H9 (cell line): Measurements from ENCODE around the gene ZNRF2. TPM values are rescaled to one million over a fixed set of nuclear protein-coding genes. Genes with fewer than 3 reads are reported as not detected.
A peak's percentile ranks its signal among the peaks of the same experiment; 100 is the strongest.

ENCODE experiments used
- DNase-seq: peaks from one replicate; pipeline ENCODE4 v3.0.0-alpha.2; 2017
- H2AFZ ChIP-seq: one replicate; pipeline ENCODE4 v1.6.1; 2013; ENCODE audit warnings: mild to moderate bottlenecking, low read length, control low read depth, moderate library complexity
- H2AK5ac ChIP-seq: 2 replicates; pipeline ENCODE4 v1.6.1; 2013; ENCODE audit warnings: low read length, control low read depth, mixed read lengths; ENCODE audit not compliant: insufficient read length
- H2BK120ac ChIP-seq: one replicate; pipeline ENCODE4 v1.6.1; 2013; ENCODE audit warnings: low read depth, mild to moderate bottlenecking, low read length, control low read depth, inconsistent platforms; ENCODE audit not compliant: poor library complexity, severe bottlenecking
- H2BK12ac ChIP-seq: 2 replicates; pipeline ENCODE4 v1.6.1; 2013; ENCODE audit warnings: low read length, control low read depth, mixed read lengths, low read depth; ENCODE audit not compliant: insufficient read length
- H2BK15ac ChIP-seq: 2 replicates; pipeline ENCODE4 v1.6.1; 2013; ENCODE audit warnings: low read depth, low read length, control low read depth
- H2BK20ac ChIP-seq: one replicate; pipeline ENCODE4 v1.6.1; 2013; ENCODE audit warnings: low read depth, mild to moderate bottlenecking, low read length, control low read depth, inconsistent platforms; ENCODE audit not compliant: poor library complexity, severe bottlenecking
- H2BK5ac ChIP-seq: 2 replicates; pipeline ENCODE4 v1.6.1; 2013; ENCODE audit warnings: low read length, control low read depth, mixed read lengths; ENCODE audit not compliant: insufficient read length
- H3K14ac ChIP-seq: 2 replicates; pipeline ENCODE4 v1.6.1; 2013; ENCODE audit warnings: low read length, control low read depth; ENCODE audit not compliant: insufficient read depth
- H3K18ac ChIP-seq: 2 replicates; pipeline ENCODE4 v1.6.1; 2013; ENCODE audit warnings: low read depth, mild to moderate bottlenecking, mixed read lengths, low read length, control low read depth; ENCODE audit not compliant: insufficient read length
- H3K23ac ChIP-seq: 2 replicates; pipeline ENCODE4 v1.6.1; 2013; ENCODE audit warnings: low read length, control low read depth, mixed read lengths, low read depth; ENCODE audit not compliant: insufficient read length
- H3K23me2 ChIP-seq: 2 replicates; pipeline ENCODE4 v1.6.1; 2013; ENCODE audit warnings: low read depth, mild to moderate bottlenecking, mixed read lengths, low read length, control low read depth; ENCODE audit not compliant: insufficient read length, poor library complexity, severe bottlenecking
- H3K27ac ChIP-seq: 2 replicates; pipeline ENCODE4 v1.5.1; 2013; ENCODE audit warnings: low read length, control low read depth, mixed read lengths, low read depth; ENCODE audit not compliant: insufficient read length
- H3K27me3 ChIP-seq: 2 replicates; pipeline ENCODE4 v1.6.1; 2013; ENCODE audit warnings: low read length, control low read depth, inconsistent platforms; ENCODE audit not compliant: insufficient read depth
- H3K4ac ChIP-seq: 2 replicates; pipeline ENCODE4 v1.6.1; 2013; ENCODE audit warnings: low read depth, mild to moderate bottlenecking, control low read depth, inconsistent platforms, low read length, moderate library complexity
- H3K4me1 ChIP-seq: 2 replicates; pipeline ENCODE4 v1.6.1; 2013; ENCODE audit warnings: low read length, control low read depth, inconsistent platforms; ENCODE audit not compliant: insufficient read depth
- H3K4me2 ChIP-seq: 2 replicates; pipeline ENCODE4 v1.6.1; 2013; ENCODE audit warnings: low read length, control low read depth, mixed read lengths; ENCODE audit not compliant: insufficient read length, insufficient read depth
- H3K56ac ChIP-seq: 2 replicates; pipeline ENCODE4 v1.6.1; 2013; ENCODE audit warnings: low read depth, mild to moderate bottlenecking, mixed read lengths, low read length, control low read depth; ENCODE audit not compliant: insufficient read length
- H3K79me1 ChIP-seq: 2 replicates; pipeline ENCODE4 v1.6.1; 2013; ENCODE audit warnings: low read depth, mild to moderate bottlenecking, moderate library complexity, low read length, control low read depth, inconsistent platforms; ENCODE audit not compliant: insufficient read depth, poor library complexity, severe bottlenecking
- H3K79me2 ChIP-seq: 2 replicates; pipeline ENCODE4 v1.6.1; 2013; ENCODE audit warnings: low read length, control low read depth, inconsistent platforms; ENCODE audit not compliant: insufficient read depth
- H3K9ac ChIP-seq: 2 replicates; pipeline ENCODE4 v1.6.1; 2013; ENCODE audit warnings: low read length, control low read depth, mixed read lengths; ENCODE audit not compliant: insufficient read length; ENCODE audit errors: extremely low read depth
- H3K9me3 ChIP-seq: one replicate; pipeline ENCODE4 v1.6.1; 2013; ENCODE audit warnings: low read depth, low read length, inconsistent platforms; ENCODE audit not compliant: control insufficient read depth
- H3T11ph ChIP-seq: one replicate; pipeline ENCODE4 v1.6.1; 2013; ENCODE audit warnings: mild to moderate bottlenecking, low read length, control low read depth, inconsistent platforms
- H4K20me1 ChIP-seq: one replicate; pipeline ENCODE4 v1.6.1; 2013; ENCODE audit not compliant: control insufficient read depth, insufficient read length, insufficient read depth
- H4K5ac ChIP-seq: 2 replicates; pipeline ENCODE4 v1.6.1; 2013; ENCODE audit warnings: low read depth, mild to moderate bottlenecking, mixed read lengths, low read length, control low read depth; ENCODE audit not compliant: insufficient read length
- H4K8ac ChIP-seq: replicated peaks from 2 replicates; pipeline ENCODE4 v1.6.1; 2013; ENCODE audit warnings: low read length, control low read depth, mixed read lengths, low read depth; ENCODE audit not compliant: insufficient read length
- H4K91ac ChIP-seq: 2 replicates; pipeline ENCODE4 v1.6.1; 2013; ENCODE audit warnings: low read depth, mild to moderate bottlenecking, moderate library complexity, mixed read lengths, low read length, control low read depth; ENCODE audit not compliant: insufficient read length
- H3K27ac Mint-ChIP-seq, 3 experiments: 2 replicates in 2 of 3; 3 replicates in 1 of 3; pipeline ENCODE4 v1.8.0; 2020 to 2021; ENCODE audit warnings: mixed read lengths in 3 of 3, mild to moderate bottlenecking in 1 of 3, moderate library complexity in 1 of 3
- H3K27me3 Mint-ChIP-seq: 2 replicates; pipeline ENCODE4 v1.8.0; 2021; ENCODE audit warnings: low read depth, mild to moderate bottlenecking, moderate library complexity, mixed read lengths
- H3K36me3 Mint-ChIP-seq, 3 experiments: 2 replicates in 2 of 3; 3 replicates in 1 of 3; pipeline ENCODE4 v1.8.0; 2020 to 2021; ENCODE audit warnings: low read depth in 3 of 3, mixed read lengths in 3 of 3; ENCODE audit not compliant: insufficient read depth in 1 of 3
- H3K4me1 Mint-ChIP-seq, 2 experiments: 2 replicates each; pipeline ENCODE4 v1.8.0; 2020; ENCODE audit warnings: mixed read lengths in 2 of 2
- H3K4me3 Mint-ChIP-seq, 2 experiments: 2 replicates in 1 of 2; 3 replicates in 1 of 2; pipeline ENCODE4 v1.8.0; 2020 to 2021; ENCODE audit warnings: mild to moderate bottlenecking in 2 of 2, mixed read lengths in 2 of 2, moderate library complexity in 1 of 2
- H3K9me3 Mint-ChIP-seq, 2 experiments: 2 replicates in 1 of 2; 3 replicates in 1 of 2; pipeline ENCODE4 v1.8.0; 2020; ENCODE audit warnings: mild to moderate bottlenecking in 2 of 2, mixed read lengths in 2 of 2, moderate library complexity in 1 of 2
- total RNA-seq: library from RNA; stranded (reverse); gene quantifications from 2 replicates; pipeline ENCODE4 v1.2.1, GENCODE V29; 2021
- TF ChIP-seq, protein P1 (sequence below): fragments of 200-600 bp; sonication (generic); conservative IDR thresholded peaks from 3 replicates; pipeline ENCODE4 v1.8.0; 2021; ENCODE audit warnings: antibody characterized with exemption, mild to moderate bottlenecking

The ZNRF2 gene
- total RNA-seq, 1 experiment from 2014 or later: 16.5 TPM

GRCh38 chr7:30328381-30328780 is 44.0 kb downstream of the ZNRF2 start:
- Histone ChIP-seq H4K8ac (no peak overlapping the region), H2AFZ (no peak overlapping the region), H2BK5ac (no peak overlapping the region), H4K20me1 (no peaks in the 10 kb centered on the region), H3T11ph (no peak overlapping the region), H3K27me3 (no peaks in the 10 kb centered on the region), H3K23ac (no peak overlapping the region), H3K9me3 (no peaks in the 10 kb centered on the region), H3K79me2 (no peaks in the 10 kb centered on the region), H3K56ac (no peak overlapping the region), H2BK120ac (no peak overlapping the region), H3K4ac (no peak overlapping the region), H3K4me1 (no peaks in the 10 kb centered on the region), H3K14ac (no peak overlapping the region), H3K4me2 (no peak overlapping the region), H3K27ac (no peak overlapping the region), H2AK5ac (no peak overlapping the region), H3K79me1 (no peaks in the 10 kb centered on the region), H2BK15ac (no peak overlapping the region), H4K91ac (no peak overlapping the region), H4K5ac (no peak overlapping the region), H3K9ac (no peak overlapping the region), H3K18ac (no peak overlapping the region), H2BK12ac (no peak overlapping the region), H3K23me2 (no peaks in the 10 kb centered on the region), H2BK20ac (no peak overlapping the region)
- no peaks in the 10 kb centered on the region for H3K27me3 Mint-ChIP-seq
- no peak for DNase-seq
- no peaks in the 10 kb centered on the region for H3K9me3 Mint-ChIP-seq
- H3K27ac Mint-ChIP-seq: peak overlapping the region in 1 of 3 experiments; percentile 19; a peak in 1 of 7 replicates
- TF ChIP-seq, protein P1, sequence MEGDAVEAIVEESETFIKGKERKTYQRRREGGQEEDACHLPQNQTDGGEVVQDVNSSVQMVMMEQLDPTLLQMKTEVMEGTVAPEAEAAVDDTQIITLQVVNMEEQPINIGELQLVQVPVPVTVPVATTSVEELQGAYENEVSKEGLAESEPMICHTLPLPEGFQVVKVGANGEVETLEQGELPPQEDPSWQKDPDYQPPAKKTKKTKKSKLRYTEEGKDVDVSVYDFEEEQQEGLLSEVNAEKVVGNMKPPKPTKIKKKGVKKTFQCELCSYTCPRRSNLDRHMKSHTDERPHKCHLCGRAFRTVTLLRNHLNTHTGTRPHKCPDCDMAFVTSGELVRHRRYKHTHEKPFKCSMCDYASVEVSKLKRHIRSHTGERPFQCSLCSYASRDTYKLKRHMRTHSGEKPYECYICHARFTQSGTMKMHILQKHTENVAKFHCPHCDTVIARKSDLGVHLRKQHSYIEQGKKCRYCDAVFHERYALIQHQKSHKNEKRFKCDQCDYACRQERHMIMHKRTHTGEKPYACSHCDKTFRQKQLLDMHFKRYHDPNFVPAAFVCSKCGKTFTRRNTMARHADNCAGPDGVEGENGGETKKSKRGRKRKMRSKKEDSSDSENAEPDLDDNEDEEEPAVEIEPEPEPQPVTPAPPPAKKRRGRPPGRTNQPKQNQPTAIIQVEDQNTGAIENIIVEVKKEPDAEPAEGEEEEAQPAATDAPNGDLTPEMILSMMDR: no peak
- peaks cover 19 to 27% of the 10 kb centered on the region in 2 experiments for H3K4me1 Mint-ChIP-seq
- H3K4me3 Mint-ChIP-seq: no peak overlapping the region
- H3K36me3 Mint-ChIP-seq: peaks cover 8 to 32% (median 10%) of the 10 kb centered on the region in 3 experiments
